GM18511 (cell line): ENCODE measurements around the gene ZBTB21.
"Not testable (repeated sequence)": the region's sequence is repeated elsewhere in the genome, so short reads cannot be mapped to it uniquely, and the experiment has no call there.

Experiments
- ATAC-seq: cut with Tn5 transposase; IDR thresholded peaks from one replicate; pipeline ENCODE4 v1.9.1; 2021; ENCODE audit warnings: mild to moderate bottlenecking, moderate library complexity; ENCODE audit not compliant: unreplicated experiment

ZBTB21 gene

DNA sequence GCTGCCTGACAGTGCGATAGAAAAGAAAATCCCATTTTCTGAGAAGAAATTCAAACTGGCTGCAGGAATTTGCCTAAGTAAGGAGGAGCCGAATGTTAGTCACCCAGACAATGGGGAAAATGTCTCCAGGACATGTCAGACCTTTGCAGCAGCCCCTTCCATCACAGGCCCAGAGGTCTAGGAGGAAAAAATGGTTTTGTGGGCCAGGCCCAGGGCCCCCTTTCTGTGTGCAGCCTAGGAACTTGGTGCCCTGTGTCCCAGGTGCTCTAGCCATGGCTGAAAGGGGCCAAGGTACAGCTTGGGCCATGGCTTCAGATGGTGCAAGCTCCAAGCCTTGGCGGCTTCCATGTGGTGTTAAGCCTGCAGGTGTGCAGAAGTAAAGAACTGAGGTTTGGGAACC is 14.6 kb downstream of the ZBTB21 start:
- no peak for ATAC-seq

DNA sequence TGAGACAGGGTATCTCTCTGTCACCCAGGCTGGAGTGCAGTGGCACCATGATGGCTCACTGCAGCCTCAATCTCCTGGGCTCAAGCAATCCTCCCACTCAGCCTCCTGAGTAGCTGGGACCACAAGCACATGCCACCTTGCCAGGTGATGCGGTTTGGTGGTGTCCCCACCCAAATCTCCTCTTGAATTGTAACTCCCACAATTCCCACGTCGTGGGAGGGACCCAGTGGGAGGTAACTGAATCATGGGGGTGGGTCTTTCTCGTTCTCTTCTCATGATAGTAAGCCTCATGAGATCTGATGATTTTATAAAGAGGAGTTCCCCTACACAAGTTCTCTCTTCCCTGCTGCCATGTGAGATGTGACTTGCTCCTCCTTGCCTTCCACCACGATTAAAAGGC is 15.5 kb downstream of the ZBTB21 start:
- not testable (repeated sequence) for ATAC-seq

DNA sequence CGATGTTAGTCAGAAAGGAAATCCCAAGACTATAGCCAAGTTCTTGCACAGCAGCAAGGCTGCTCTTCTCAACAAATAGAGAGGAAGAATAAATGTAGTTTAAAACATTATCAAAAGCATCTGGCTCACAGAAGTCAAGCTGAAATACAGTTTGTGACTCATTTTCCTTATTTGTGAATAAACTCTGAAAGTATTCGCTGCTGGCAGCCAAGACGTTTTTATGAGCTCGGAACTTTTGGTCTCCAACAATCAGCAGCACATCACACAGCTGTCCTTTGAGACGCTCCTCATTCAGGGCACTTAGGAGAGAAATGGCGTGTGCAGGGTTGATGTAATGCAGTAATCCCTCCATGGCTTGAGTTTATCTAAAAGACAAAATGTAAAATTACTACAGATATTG is 16.4 kb downstream of the ZBTB21 start:
- no peak for ATAC-seq

DNA sequence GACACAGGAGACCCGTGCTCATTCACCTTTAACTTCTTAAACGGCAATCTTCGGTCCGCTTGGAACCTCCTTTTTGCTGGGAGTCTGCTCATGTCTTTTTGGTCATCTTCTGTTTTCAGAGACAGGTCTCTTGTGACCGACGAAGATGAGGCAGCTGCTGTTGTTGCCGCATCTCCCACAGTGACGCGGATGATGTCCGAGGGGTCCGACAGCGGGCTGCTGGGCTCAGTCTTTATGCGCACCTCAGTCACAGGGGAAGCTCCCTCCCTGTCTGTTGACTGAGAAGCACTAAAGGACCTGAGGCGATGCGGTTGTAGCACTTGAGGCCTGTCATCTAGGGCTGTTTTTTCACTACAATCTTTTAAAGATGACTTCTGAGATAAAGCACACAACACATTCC is 17.6 kb downstream of the ZBTB21 start:
- no peak for ATAC-seq

DNA sequence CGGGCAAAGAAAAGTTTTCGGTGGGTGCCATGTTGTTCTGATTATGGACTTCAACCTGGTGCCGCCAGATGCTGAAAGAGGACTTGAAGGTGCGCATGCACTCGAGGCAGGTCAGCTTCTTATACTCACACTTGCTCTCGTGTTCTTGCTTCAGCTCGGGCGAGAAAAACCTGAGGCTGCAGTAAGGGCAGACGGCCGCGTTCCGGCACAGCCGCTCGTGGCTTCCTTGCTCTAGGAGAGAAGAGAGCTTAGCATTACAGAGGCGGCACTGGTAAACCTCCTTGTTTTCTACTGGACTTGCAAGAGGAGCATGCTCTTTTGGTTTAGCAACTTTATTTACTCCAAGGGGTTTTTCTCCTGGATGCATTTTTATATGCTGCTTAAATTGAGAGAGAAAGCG is 18.5 kb downstream of the ZBTB21 start:
- ATAC-seq = no peak

DNA sequence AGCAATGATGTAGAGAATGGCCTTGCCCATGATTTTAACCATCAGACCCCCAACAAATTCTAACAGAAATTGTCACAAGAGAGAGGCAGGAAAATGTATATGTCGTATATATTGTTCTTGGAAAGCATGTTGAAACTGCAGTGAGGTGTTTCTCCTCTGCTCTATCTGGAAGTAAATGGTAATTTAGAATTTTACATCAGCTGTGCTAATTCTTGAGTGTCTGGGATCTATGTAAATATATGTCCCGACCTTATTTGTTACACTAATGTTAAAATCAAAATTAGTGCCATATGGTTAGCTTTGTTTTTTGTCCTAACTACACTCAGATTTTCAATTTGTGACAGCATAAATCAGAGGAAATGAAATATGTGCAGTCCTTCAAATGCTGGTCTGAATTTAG is 20.5 kb downstream of the ZBTB21 start:
- ATAC-seq = no peak

DNA sequence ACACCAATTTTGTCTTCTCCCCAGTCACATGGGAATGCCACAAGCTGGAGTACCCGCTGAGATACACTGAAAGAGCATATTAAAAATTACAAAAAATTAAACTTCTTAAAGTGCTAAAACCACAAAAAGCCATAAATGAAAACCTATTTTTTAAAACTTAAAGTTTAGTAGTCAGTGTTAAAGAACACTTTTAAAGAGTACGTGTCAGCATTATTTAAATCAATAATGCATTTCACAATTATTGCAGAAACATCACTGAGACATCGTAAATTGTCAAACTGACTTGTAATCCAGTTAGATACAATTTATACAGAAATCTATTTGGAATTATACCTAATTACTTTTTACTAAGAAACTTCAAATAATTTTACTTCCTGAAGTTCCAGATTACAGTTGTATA is 22.9 kb downstream of the ZBTB21 start:
- no peak for ATAC-seq

DNA sequence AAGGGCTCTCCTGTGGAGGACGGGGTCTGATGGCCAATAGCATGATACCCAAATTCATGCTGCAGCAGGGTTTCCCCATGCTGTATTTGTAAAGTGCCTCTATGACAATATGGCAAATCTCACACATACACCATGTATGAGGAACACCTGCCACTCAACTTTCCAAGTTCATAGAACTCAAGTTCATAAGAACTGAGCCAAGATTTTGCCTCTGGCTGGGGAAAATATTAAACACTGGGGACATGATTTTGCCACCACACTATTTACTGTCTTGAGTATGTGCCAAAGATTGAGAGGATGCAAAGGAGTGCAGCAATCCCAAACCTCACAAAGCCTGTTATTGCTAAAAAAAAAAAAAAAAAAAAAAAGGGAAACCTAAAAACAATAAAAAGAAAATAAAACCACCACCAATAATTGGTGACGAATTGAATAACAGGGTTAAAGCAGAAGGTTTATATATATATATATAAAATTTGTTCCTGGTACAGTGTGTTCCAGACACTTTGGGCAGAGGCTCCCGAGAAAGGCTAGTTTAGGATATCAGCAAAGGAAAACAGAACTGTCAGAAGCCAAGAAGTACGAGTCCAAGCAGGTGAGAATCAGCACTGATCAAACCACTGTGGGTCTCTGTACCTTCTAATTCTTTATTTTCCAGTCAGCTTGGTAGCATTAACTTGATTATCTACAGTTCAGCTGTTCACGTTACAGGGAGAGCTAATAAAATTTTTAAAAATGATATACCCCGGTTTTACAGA is 24.3 kb downstream of the ZBTB21 start:
- no peak for ATAC-seq

DNA sequence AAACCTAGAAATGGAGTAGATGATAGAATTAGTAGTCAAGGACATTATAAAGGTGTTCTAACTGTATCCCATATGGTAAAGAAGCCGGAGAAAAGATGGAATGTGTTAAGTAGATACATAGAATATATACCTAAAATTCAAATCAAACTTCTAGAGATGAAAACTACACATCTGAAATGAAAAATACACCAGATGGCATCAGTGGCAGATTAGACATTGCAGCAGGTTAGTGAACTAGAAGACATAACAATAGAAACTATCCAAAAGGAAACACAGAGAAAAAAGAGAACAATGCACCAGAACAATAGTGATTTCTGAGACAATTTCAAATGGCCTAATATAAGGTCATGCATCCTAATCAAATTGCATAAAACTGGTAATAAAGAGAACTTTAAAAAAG is 26.9 kb downstream of the ZBTB21 start:
- no peak for ATAC-seq

DNA sequence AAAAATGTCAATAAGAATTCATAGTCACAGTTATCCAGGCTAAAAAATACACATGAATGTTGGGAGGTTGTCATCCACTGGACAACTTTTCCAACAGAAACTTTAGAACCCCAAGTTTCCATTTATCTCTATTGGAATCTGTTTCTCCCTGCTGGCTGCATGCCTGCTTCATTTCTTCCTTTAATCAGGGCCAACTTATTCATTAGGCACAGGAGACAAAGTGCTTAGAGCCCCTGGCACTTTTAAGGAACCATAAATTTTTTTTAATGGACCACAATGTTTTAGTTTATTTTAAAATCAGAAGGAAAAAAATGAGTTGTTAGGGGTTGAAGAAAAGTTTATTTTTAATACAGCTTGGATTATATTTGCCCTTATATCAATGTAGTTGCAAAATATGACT is 29.6 kb downstream of the ZBTB21 start:
- ATAC-seq = no peak

DNA sequence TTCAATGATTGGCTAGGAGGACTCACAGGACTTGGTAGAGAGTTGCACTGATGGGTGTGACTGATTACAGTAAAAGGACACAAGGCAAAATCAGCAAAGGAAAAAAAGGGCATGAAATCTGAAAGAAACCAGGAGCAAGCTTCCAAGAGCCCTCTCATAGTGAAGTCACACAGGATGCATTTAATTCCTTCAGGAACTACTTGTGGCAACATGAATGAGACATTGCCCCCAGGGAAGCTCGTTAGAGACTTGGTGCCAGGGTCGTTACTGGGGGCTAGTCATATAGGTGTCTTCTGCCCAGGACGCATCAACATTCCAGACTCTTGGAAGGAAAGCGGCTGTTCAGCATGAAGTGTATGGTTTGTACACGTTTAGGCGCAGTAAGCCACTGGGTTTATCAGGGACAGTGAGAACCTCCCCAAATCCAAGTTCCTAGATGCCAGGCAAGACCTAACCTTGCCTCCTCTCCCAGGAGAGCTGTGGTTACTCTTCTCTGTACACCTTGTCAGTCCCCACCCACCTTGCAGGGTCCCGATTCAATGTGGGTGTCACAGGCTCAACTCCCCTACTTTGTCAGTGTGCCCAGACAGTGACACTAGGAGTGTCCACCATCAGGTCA is 30.3 kb downstream of the ZBTB21 start:
- no peak for ATAC-seq

DNA sequence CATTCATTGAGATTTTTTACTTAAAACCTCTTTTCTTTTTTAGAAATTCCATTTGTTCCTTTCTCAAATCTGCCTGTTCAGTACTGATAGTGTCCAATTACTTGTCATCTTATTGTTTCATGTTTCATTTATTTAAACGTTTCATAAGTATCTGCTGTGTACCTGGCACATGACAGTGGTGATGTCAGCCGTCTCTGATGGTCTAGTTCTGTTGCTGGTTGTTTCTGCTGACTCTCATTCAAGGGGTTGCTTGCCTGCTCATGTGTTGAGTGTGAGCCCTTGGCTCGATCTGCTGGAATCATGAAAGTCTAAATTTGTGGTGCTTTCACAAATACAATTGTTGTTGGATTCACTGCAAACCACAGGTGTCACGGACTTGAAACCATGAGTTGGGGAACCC is 30.8 kb downstream of the ZBTB21 start:
- ATAC-seq = no peak

DNA sequence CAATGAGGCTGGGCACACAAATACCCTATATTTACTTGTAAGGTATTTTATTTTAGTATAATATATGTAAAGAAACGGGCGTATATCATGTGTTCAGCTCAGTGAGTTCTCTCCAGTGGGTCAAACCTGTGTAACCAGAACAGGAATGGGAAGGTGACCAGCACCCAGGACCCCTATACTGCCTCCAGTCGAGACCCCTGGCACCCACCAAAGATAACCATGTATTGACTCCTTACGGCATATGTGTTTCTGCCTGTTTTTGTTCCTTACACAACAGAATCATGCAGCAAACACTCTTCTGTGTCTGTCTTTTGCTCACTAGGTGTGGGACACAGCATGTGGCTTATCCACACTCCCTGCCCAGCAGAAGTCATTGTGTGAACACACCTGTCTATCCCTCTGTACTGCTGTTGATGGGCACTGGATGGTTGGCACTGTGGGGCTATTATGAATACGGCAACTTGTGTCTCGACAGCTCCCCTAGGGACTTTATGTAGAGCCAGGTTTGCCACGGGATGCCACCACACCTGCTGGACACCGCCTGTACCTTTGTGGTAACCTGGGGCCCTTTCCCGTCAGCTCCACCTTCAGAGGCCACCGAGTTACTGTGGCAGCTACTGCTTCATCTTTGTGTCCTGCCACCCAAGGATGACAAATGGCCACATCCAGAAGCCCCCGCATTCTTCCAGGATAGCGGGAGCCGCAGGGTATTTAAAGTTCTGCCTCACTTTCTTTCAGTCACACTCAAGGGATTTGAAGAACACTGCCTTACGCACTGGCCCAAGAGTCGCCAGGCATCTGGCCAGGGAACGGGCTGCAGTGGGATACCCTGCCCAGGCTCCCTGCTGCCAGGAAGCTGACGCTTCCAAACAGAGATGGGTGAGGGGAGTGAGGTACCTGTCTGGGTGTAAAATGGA is 32.9 kb downstream of the ZBTB21 start:
- no peak for ATAC-seq

DNA sequence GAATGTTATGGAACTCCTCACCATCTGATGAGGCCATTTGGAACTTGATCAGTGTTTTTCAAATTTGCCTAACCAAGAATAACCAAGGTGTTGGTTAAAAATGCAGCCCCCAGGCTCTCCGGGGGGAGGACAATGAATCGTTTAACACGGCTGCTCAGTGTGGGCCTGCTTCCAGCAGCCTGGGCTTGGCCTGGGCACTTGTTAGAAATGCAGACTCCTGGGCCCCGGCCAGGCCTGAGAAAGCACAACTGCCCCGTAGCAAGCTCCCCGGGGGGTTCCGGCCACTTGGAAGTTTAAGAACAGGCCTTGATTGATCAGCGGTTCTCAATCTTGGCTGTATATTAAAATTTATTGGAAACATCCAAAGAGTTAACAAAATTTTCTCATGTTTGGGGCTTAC is 33.5 kb downstream of the ZBTB21 start:
- ATAC-seq = no peak

DNA sequence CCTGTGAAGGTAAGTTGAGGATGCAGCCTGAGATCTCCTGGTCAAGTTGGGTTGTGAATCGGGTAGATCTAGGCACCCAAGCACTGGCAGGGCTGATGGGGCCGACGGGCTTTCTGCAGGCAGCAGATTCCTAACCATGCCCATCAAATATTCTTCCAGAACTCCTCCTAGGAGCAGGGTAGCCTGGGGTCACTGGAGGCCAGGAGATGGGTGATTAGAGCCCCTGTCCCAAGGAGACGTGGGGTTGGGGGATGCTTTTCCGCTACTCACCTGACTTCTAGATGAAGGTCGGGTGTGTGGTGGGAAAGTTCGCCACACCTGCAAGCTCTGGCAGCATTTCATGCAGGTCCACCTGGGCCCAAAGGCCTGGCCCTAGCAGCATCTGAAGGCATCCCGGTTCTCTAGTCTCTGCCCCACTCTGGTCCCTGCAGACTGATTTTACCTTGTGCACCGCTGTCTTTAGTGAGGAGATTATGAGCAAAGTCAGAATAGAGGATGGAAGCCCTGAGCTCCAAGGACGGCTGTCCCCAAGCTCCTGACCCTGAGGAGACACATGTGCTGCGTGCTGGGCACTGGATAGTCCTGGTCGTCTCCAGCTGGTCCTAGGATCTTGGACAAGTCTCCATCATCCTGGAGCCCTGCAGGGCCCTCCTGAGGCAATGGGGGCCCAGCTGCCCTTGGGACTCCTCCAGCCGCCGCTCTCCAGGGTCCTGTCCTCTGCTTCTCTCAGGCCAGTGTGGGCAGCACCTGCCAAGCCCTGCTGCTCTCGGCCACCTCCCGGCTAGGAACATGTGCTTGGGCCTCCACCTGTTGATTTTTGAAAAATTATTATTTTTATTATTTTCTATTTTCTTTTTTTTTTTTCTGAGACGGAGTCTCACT is 34.5 kb downstream of the ZBTB21 start:
- ATAC-seq = no peak

DNA sequence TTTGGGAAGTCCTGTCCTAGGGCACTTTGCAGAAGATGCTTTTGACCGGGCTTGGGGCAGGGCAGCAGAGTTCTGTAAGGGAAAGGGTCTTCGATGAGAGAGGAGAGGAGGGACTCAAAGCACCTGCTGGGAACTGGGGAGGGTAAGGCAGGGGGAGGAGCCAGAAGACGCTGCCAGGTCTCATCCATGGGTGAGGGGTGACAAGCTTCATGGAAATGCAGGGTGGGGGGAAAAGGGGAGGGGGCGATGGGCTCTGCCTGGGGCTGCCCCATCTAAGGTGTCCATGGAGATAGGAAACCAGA is 35.5 kb downstream of the ZBTB21 start:
- ATAC-seq = no peak

DNA sequence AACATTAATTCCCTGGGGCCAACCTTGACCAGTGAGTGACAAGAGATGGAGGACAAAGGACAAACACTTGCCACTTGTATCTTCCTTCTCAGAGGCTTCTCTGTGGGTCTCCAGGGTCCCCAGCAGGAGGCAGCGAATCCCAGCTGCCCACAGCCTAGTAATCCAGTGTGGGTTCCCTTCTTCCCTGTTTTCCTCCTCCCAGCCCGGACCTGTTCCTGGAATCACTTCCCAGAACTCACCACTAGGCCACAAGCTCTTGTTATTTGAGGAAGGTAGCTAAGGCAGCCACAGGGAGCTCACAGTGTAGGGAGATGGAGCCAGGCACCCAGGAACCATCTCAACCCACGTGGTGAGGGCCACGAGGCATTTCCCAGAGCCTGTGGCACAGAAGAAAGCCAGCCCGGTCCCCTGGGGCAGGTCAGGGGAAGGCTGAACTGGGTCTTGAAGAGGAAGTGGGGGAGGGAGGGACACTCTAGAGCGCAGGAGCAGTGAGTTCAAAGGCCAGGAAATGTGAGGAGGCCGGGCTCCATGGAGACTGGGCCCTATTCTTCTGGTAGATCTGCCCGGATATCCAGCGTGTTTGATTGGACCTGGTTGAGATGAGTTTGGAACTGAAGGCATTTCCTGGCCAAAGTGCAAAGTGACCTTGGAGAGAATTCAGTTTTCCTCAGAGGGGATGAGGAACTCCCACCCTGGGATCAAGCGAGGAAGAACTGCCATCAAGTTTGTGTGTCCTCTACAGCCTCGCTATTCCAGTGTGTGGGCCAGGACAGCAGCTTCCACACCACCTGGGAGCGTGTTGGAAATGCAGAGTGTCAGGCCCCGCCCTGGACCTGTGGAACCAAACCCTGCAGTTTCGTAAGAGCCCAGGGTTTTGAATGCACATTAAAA is 36.1 kb downstream of the ZBTB21 start:
- ATAC-seq = no peak

DNA sequence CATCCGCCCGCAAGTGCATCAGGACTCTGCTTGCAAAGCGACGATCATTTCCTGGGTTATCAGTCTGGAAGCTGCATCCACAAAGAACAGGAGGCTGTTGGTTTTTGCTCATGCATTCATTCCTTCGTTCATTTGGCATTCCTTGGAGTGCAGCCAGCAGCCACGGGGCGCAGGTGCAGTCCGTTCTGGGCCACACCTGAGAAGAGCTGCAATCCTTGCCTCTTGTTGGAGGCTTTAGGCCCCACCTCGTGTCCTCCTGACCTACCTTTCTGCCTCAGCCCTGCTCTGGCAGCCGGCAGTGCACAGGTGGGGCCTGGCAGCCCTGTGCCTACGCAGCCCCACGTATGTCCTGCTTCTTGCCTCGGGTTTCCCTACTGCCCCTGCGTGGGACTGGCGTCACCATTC is 36.7 kb downstream of the ZBTB21 start:
- ATAC-seq = no peak

DNA sequence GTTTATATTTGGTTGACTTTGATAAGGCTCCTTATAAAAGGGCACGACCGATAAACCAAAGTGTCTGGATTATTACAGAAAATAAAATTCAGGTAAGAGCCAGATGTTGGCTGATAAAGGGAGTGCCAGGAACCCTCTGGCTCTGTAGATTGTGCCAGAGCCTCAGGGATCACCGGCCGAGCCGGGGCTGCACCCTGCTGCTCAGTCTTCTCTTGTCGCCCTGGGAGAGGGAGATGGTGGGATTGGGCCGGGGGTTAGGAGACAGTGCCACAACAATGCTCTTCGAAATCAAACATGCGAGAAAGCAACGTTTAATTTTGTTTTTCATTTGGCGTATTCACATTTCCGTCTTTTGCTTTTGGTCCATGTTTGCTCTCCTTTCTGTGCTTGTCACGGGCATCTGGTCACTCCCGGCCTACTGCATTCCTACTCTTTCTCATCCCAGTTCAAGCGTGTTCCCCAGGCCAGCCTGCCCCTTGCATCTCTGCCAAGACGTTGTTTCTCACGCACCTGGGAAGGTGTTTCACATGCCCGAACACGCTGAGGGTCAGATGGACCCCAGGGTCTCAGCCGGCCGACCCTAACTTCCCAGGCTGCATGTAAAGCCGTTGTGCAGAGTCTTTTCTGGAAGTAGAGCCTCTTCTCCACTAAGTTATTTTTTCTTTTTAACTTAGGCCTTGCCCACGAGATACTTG is 37.5 kb downstream of the ZBTB21 start:
- no peak for ATAC-seq
